SU-DHL-6 (cell line): ENCODE data around the gene RUVBL1.

Experiments used
- H2AFZ ChIP-seq: fragments of 200-600 bp; sonication (generic); 2 replicates; pipeline ENCODE4 v1.6.1; 2014; ENCODE audit warnings: low read depth, mild to moderate bottlenecking, moderate library complexity, mixed read lengths, antibody characterized with exemption, low read length; ENCODE audit not compliant: severe bottlenecking
- H3F3A ChIP-seq: fragments of 200-600 bp; shearing (Covaris generic); 2 replicates; pipeline ENCODE4 v1.6.0; 2016; ENCODE audit warnings: antibody characterized with exemption, mild to moderate bottlenecking; ENCODE audit not compliant: insufficient read depth
- H3K27ac ChIP-seq: fragments of 200-600 bp; sonication (generic); 2 replicates; pipeline ENCODE4 v1.5.1; 2016; ENCODE audit warnings: low read depth, mild to moderate bottlenecking, low read length, moderate library complexity, mixed read lengths
- H3K27me3 ChIP-seq: fragments of 200-600 bp; sonication (generic), shearing (Covaris generic); 2 replicates; pipeline ENCODE4 v1.6.0; 2014; ENCODE audit warnings: mild to moderate bottlenecking, low read length
- H3K36me3 ChIP-seq: fragments of 200-600 bp; sonication (generic); 2 replicates; pipeline ENCODE4 v1.6.1; 2014; ENCODE audit warnings: mild to moderate bottlenecking, low read length, mixed read lengths
- H3K4me2 ChIP-seq: fragments of 300-600, 200-600 bp; shearing (Covaris generic), sonication (generic); 2 replicates; pipeline ENCODE4 v1.6.0; 2014; ENCODE audit warnings: low read length, low read depth, mild to moderate bottlenecking; ENCODE audit not compliant: poor library complexity, severe bottlenecking
- H3K4me3 ChIP-seq: fragments of 200-600 bp; sonication (generic); 2 replicates; pipeline ENCODE4 v1.5.1; 2014; ENCODE audit warnings: antibody characterized with exemption, low read length, mild to moderate bottlenecking, mixed read lengths; ENCODE audit not compliant: insufficient read depth, poor library complexity, severe bottlenecking
- H3K79me2 ChIP-seq: fragments of 200-600 bp; sonication (generic); 2 replicates; pipeline ENCODE4 v1.6.1; 2014; ENCODE audit warnings: mild to moderate bottlenecking, low read length, moderate library complexity; ENCODE audit not compliant: insufficient read depth
- H3K9ac ChIP-seq: fragments of 200-600 bp; sonication (generic); 2 replicates; pipeline ENCODE4 v1.7.0; 2014; ENCODE audit warnings: mild to moderate bottlenecking, low read length
- H3K9me2 ChIP-seq: fragments of 200-600 bp; sonication (generic); replicated peaks from 2 replicates; pipeline ENCODE4 v1.6.1; 2014; ENCODE audit warnings: low read length; ENCODE audit not compliant: insufficient read depth
- H3K9me3 ChIP-seq: fragments of 200-600 bp; sonication (generic); 2 replicates; pipeline ENCODE4 v1.6.1; 2014; ENCODE audit warnings: low read length, mixed read lengths; ENCODE audit not compliant: insufficient read depth
- H4K20me1 ChIP-seq: fragments of 200-600 bp; sonication (generic); 2 replicates; pipeline ENCODE4 v1.6.1; 2014; ENCODE audit warnings: low read depth, mild to moderate bottlenecking, antibody characterized with exemption, low read length, moderate library complexity, mixed read lengths
- CTCF ChIP-seq: fragments of 200-600 bp; sonication (generic); IDR thresholded peaks from one replicate; pipeline ENCODE4 v1.5.1; 2017; ENCODE audit warnings: antibody characterized with exemption, mild to moderate bottlenecking, low read length, moderate library complexity; ENCODE audit not compliant: insufficient read depth, poor library complexity, severe bottlenecking
- EZH2phosphoT487 ChIP-seq: fragments of 200-600 bp; sonication (generic), shearing (Covaris generic); conservative IDR thresholded peaks from 2 replicates; pipeline ENCODE4 v1.6.1; 2018; ENCODE audit warnings: mild to moderate bottlenecking, antibody characterized with exemption, low read length, moderate library complexity, mixed read lengths

RUVBL1 gene

GRCh38 chr3:128100638-128101037 lies 23.0 kb downstream of the RUVBL1 start:
- no peak for TF ChIP-seq CTCF
- H3K79me2 ChIP-seq = no peaks in the 10 kb centered on the region
- no peaks in the 10 kb centered on the region for H3K27me3 ChIP-seq
- H3K4me3 ChIP-seq = no peak overlapping the region
- no peak overlapping the region for H3K9ac ChIP-seq
- H3K9me2 ChIP-seq = no peaks in the 10 kb centered on the region
- H3K9me3 ChIP-seq = no peaks in the 10 kb centered on the region
- no peak overlapping the region for H3K27ac ChIP-seq
- no peaks in the 10 kb centered on the region for H3F3A ChIP-seq
- H3K36me3 ChIP-seq = peaks cover 12% of the 10 kb centered on the region; the same call in 1 of the 2 replicates
- H4K20me1 ChIP-seq = no peaks in the 10 kb centered on the region
- no peak overlapping the region for H2AFZ ChIP-seq
- no peak overlapping the region for H3K4me2 ChIP-seq

GRCh38 chr3:128100161-128100560 lies 23.5 kb downstream of the RUVBL1 start:
- Histone ChIP-seq H3K4me3 (no peak overlapping the region), H3K36me3 (peaks cover 12% of the 10 kb centered on the region; the same call in 1 of the 2 replicates), H4K20me1 (no peaks in the 10 kb centered on the region), H3K4me2 (no peak overlapping the region), H2AFZ (no peak overlapping the region), H3F3A (no peaks in the 10 kb centered on the region), H3K9me3 (no peaks in the 10 kb centered on the region), H3K27ac (no peak overlapping the region), H3K79me2 (no peaks in the 10 kb centered on the region), H3K9ac (no peak overlapping the region), H3K27me3 (no peaks in the 10 kb centered on the region), H3K9me2 (no peaks in the 10 kb centered on the region)
- TF ChIP-seq CTCF (no peak), EZH2phosphoT487 (no peak)

- Histone ChIP-seq H4K20me1 (no peaks in the 10 kb centered on the region), H2AFZ (no peak overlapping the region), H3K27me3 (no peaks in the 10 kb centered on the region), H3K79me2 (0 out of 2 replicates have a peak, but pooled peaks cover 3% of the 10 kb centered on the region), H3K4me2 (no peak overlapping the region), H3K4me3 (no peak overlapping the region), H3K36me3 (peaks cover 12% of the 10 kb centered on the region; the same call in 1 of the 2 replicates), H3K9ac (no peak overlapping the region), H3K9me2 (no peaks in the 10 kb centered on the region), H3K9me3 (no peaks in the 10 kb centered on the region), H3F3A (no peaks in the 10 kb centered on the region), H3K27ac (no peak overlapping the region)
- no peak for TF ChIP-seq EZH2phosphoT487
- no peak for TF ChIP-seq CTCF
Measured at GRCh38 chr3:128098234-128098633, 25.4 kb downstream of the RUVBL1 start.
